HEK293T (cell line): ENCODE data around the gene MRPS23.

ENCODE experiments used
- BHLHE40 ChIP-seq: fragments of 450-650 bp; IDR thresholded peaks from 2 replicates; pipeline ENCODE4 v1.6.1; 2016; ENCODE audit warnings: mild to moderate bottlenecking, moderate library complexity, borderline replicate concordance
- FOXK2 ChIP-seq: fragments of 450-650 bp; IDR thresholded peaks from 2 replicates; pipeline ENCODE4 v1.6.1; 2016; ENCODE audit warnings: mild to moderate bottlenecking
- FOXM1 ChIP-seq: fragments of 450-650 bp; IDR thresholded peaks from 2 replicates; pipeline ENCODE4 v1.6.1; 2017; ENCODE audit warnings: mild to moderate bottlenecking, borderline replicate concordance
- HDGF ChIP-seq: fragments of 450-650 bp; IDR thresholded peaks from 2 replicates; pipeline ENCODE4 v1.6.1; 2017; ENCODE audit warnings: antibody characterized with exemption, borderline replicate concordance
- LEF1 ChIP-seq: fragments of 450-650 bp; IDR thresholded peaks from 2 replicates; pipeline ENCODE4 v1.6.1; 2017; ENCODE audit warnings: mild to moderate bottlenecking, borderline replicate concordance
- SP1 ChIP-seq: fragments of 450-650 bp; IDR thresholded peaks from 2 replicates; pipeline ENCODE4 v1.6.1; 2017
- TARDBP ChIP-seq: fragments of 450-650 bp; IDR thresholded peaks from 2 replicates; pipeline ENCODE4 v1.6.1; 2016
- TF ChIP-seq, protein P1 (sequence below): fragments of 450-650 bp; IDR thresholded peaks from 2 replicates; pipeline ENCODE4 v1.6.1; 2016

DNA sequence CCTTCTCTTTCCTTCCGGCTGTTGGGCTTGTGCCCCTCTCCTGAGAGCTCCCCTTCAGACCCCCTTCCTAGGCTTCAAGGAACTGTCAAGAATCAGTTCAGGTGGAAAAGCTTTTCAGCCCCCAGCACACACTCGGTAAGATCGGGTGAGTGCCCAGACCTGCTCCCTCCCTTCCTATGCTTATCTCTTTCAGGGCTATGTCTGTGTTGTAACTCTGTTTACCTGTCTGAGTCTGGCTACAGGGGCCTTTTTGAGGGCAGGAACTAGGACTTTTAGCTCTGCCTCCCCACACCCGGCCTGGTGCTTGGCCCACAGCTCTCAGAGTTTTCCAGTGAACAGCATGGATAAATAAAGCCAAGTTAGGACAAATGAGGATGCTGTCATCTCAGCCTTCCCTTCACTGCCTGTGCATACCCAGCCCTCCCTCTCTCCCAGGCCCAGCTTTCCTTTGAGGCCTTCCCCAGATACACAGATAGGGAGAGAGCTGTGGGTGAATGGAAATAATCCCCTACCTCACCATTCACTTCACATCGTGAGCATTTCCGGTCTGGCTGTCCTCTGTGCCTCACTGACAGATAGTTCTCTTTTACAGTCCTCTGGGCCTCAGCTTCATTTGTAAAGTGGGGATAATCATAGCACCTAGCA, 5.7 kb upstream of the MRPS23 start:
- TF ChIP-seq BHLHE40 (no peak), FOXK2 (no peak), HDGF (no peak), SP1 (no peak), FOXM1 (no peak), TARDBP (no peak), LEF1 (no peak)
- TF ChIP-seq, protein P1, sequence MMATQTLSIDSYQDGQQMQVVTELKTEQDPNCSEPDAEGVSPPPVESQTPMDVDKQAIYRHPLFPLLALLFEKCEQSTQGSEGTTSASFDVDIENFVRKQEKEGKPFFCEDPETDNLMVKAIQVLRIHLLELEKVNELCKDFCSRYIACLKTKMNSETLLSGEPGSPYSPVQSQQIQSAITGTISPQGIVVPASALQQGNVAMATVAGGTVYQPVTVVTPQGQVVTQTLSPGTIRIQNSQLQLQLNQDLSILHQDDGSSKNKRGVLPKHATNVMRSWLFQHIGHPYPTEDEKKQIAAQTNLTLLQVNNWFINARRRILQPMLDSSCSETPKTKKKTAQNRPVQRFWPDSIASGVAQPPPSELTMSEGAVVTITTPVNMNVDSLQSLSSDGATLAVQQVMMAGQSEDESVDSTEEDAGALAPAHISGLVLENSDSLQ: no peak
